H9 (cell line): Measurements from ENCODE around the gene TM9SF2. TPM values are rescaled to one million over a fixed set of nuclear protein-coding genes. Genes with fewer than 3 reads are reported as not detected.

Experiments used
- DNase-seq: peaks from one replicate; pipeline ENCODE4 v3.0.0-alpha.2; 2017
- H2AFZ ChIP-seq: one replicate; pipeline ENCODE4 v1.6.1; 2013; ENCODE audit warnings: mild to moderate bottlenecking, low read length, control low read depth, moderate library complexity
- H2AK5ac ChIP-seq: 2 replicates; pipeline ENCODE4 v1.6.1; 2013; ENCODE audit warnings: low read length, control low read depth, mixed read lengths; ENCODE audit not compliant: insufficient read length
- H2BK120ac ChIP-seq: one replicate; pipeline ENCODE4 v1.6.1; 2013; ENCODE audit warnings: low read depth, mild to moderate bottlenecking, low read length, control low read depth, inconsistent platforms; ENCODE audit not compliant: poor library complexity, severe bottlenecking
- H2BK12ac ChIP-seq: 2 replicates; pipeline ENCODE4 v1.6.1; 2013; ENCODE audit warnings: low read length, control low read depth, mixed read lengths, low read depth; ENCODE audit not compliant: insufficient read length
- H2BK15ac ChIP-seq: 2 replicates; pipeline ENCODE4 v1.6.1; 2013; ENCODE audit warnings: low read depth, low read length, control low read depth
- H2BK20ac ChIP-seq: one replicate; pipeline ENCODE4 v1.6.1; 2013; ENCODE audit warnings: low read depth, mild to moderate bottlenecking, low read length, control low read depth, inconsistent platforms; ENCODE audit not compliant: poor library complexity, severe bottlenecking
- H2BK5ac ChIP-seq: 2 replicates; pipeline ENCODE4 v1.6.1; 2013; ENCODE audit warnings: low read length, control low read depth, mixed read lengths; ENCODE audit not compliant: insufficient read length
- H3K14ac ChIP-seq: 2 replicates; pipeline ENCODE4 v1.6.1; 2013; ENCODE audit warnings: low read length, control low read depth; ENCODE audit not compliant: insufficient read depth
- H3K18ac ChIP-seq: 2 replicates; pipeline ENCODE4 v1.6.1; 2013; ENCODE audit warnings: low read depth, mild to moderate bottlenecking, mixed read lengths, low read length, control low read depth; ENCODE audit not compliant: insufficient read length
- H3K23ac ChIP-seq: 2 replicates; pipeline ENCODE4 v1.6.1; 2013; ENCODE audit warnings: low read length, control low read depth, mixed read lengths, low read depth; ENCODE audit not compliant: insufficient read length
- H3K23me2 ChIP-seq: 2 replicates; pipeline ENCODE4 v1.6.1; 2013; ENCODE audit warnings: low read depth, mild to moderate bottlenecking, mixed read lengths, low read length, control low read depth; ENCODE audit not compliant: insufficient read length, poor library complexity, severe bottlenecking
- H3K27ac ChIP-seq: 2 replicates; pipeline ENCODE4 v1.5.1; 2013; ENCODE audit warnings: low read length, control low read depth, mixed read lengths, low read depth; ENCODE audit not compliant: insufficient read length
- H3K27me3 ChIP-seq: 2 replicates; pipeline ENCODE4 v1.6.1; 2013; ENCODE audit warnings: low read length, control low read depth, inconsistent platforms; ENCODE audit not compliant: insufficient read depth
- H3K4ac ChIP-seq: 2 replicates; pipeline ENCODE4 v1.6.1; 2013; ENCODE audit warnings: low read depth, mild to moderate bottlenecking, control low read depth, inconsistent platforms, low read length, moderate library complexity
- H3K4me1 ChIP-seq: 2 replicates; pipeline ENCODE4 v1.6.1; 2013; ENCODE audit warnings: low read length, control low read depth, inconsistent platforms; ENCODE audit not compliant: insufficient read depth
- H3K4me2 ChIP-seq: 2 replicates; pipeline ENCODE4 v1.6.1; 2013; ENCODE audit warnings: low read length, control low read depth, mixed read lengths; ENCODE audit not compliant: insufficient read length, insufficient read depth
- H3K56ac ChIP-seq: 2 replicates; pipeline ENCODE4 v1.6.1; 2013; ENCODE audit warnings: low read depth, mild to moderate bottlenecking, mixed read lengths, low read length, control low read depth; ENCODE audit not compliant: insufficient read length
- H3K79me1 ChIP-seq: 2 replicates; pipeline ENCODE4 v1.6.1; 2013; ENCODE audit warnings: low read depth, mild to moderate bottlenecking, moderate library complexity, low read length, control low read depth, inconsistent platforms; ENCODE audit not compliant: insufficient read depth, poor library complexity, severe bottlenecking
- H3K79me2 ChIP-seq: 2 replicates; pipeline ENCODE4 v1.6.1; 2013; ENCODE audit warnings: low read length, control low read depth, inconsistent platforms; ENCODE audit not compliant: insufficient read depth
- H3K9ac ChIP-seq: 2 replicates; pipeline ENCODE4 v1.6.1; 2013; ENCODE audit warnings: low read length, control low read depth, mixed read lengths; ENCODE audit not compliant: insufficient read length; ENCODE audit errors: extremely low read depth
- H3K9me3 ChIP-seq: one replicate; pipeline ENCODE4 v1.6.1; 2013; ENCODE audit warnings: low read depth, low read length, inconsistent platforms; ENCODE audit not compliant: control insufficient read depth
- H3T11ph ChIP-seq: one replicate; pipeline ENCODE4 v1.6.1; 2013; ENCODE audit warnings: mild to moderate bottlenecking, low read length, control low read depth, inconsistent platforms
- H4K20me1 ChIP-seq: one replicate; pipeline ENCODE4 v1.6.1; 2013; ENCODE audit not compliant: control insufficient read depth, insufficient read length, insufficient read depth
- H4K5ac ChIP-seq: 2 replicates; pipeline ENCODE4 v1.6.1; 2013; ENCODE audit warnings: low read depth, mild to moderate bottlenecking, mixed read lengths, low read length, control low read depth; ENCODE audit not compliant: insufficient read length
- H4K8ac ChIP-seq: replicated peaks from 2 replicates; pipeline ENCODE4 v1.6.1; 2013; ENCODE audit warnings: low read length, control low read depth, mixed read lengths, low read depth; ENCODE audit not compliant: insufficient read length
- H4K91ac ChIP-seq: 2 replicates; pipeline ENCODE4 v1.6.1; 2013; ENCODE audit warnings: low read depth, mild to moderate bottlenecking, moderate library complexity, mixed read lengths, low read length, control low read depth; ENCODE audit not compliant: insufficient read length
- H3K27ac Mint-ChIP-seq, 3 experiments: 2 replicates in 2 of 3; 3 replicates in 1 of 3; pipeline ENCODE4 v1.8.0; 2020 to 2021; ENCODE audit warnings: mixed read lengths in 3 of 3, mild to moderate bottlenecking in 1 of 3, moderate library complexity in 1 of 3
- H3K27me3 Mint-ChIP-seq: 2 replicates; pipeline ENCODE4 v1.8.0; 2021; ENCODE audit warnings: low read depth, mild to moderate bottlenecking, moderate library complexity, mixed read lengths
- H3K36me3 Mint-ChIP-seq, 3 experiments: 2 replicates in 2 of 3; 3 replicates in 1 of 3; pipeline ENCODE4 v1.8.0; 2020 to 2021; ENCODE audit warnings: low read depth in 3 of 3, mixed read lengths in 3 of 3; ENCODE audit not compliant: insufficient read depth in 1 of 3
- H3K4me1 Mint-ChIP-seq, 2 experiments: 2 replicates each; pipeline ENCODE4 v1.8.0; 2020; ENCODE audit warnings: mixed read lengths in 2 of 2
- H3K4me3 Mint-ChIP-seq, 2 experiments: 2 replicates in 1 of 2; 3 replicates in 1 of 2; pipeline ENCODE4 v1.8.0; 2020 to 2021; ENCODE audit warnings: mild to moderate bottlenecking in 2 of 2, mixed read lengths in 2 of 2, moderate library complexity in 1 of 2
- H3K9me3 Mint-ChIP-seq, 2 experiments: 2 replicates in 1 of 2; 3 replicates in 1 of 2; pipeline ENCODE4 v1.8.0; 2020; ENCODE audit warnings: mild to moderate bottlenecking in 2 of 2, mixed read lengths in 2 of 2, moderate library complexity in 1 of 2
- CTCF ChIP-seq: fragments of 200-600 bp; sonication (generic); conservative IDR thresholded peaks from 3 replicates; pipeline ENCODE4 v1.8.0; 2021; ENCODE audit warnings: antibody characterized with exemption, mild to moderate bottlenecking
- WGBS: extraction: QIAGEN DNeasy Blood & Tissue Kit; methylation state at CpG from one replicate; pipeline ENCODE4 v1.1.7; 2013; ENCODE audit warnings: missing lambda C conversion rate, low lambda C conversion rate, mixed read lengths; ENCODE audit not compliant: insufficient read length; ENCODE audit errors: extremely low coverage; 5-methylcytosine and 5-hydroxymethylcytosine counted together
- total RNA-seq: library from RNA; stranded (reverse); gene quantifications from 2 replicates; pipeline ENCODE4 v1.2.1, GENCODE V29; 2021

TM9SF2 gene
- total RNA-seq, 1 experiment from 2014 or later: 86.1 TPM

- Histone ChIP-seq H4K20me1 (no peaks in the 10 kb centered on the region), H3K56ac (no peak overlapping the region), H4K5ac (no peak overlapping the region), H3K23ac (no peak overlapping the region), H3K4me1 (no peaks in the 10 kb centered on the region), H3K14ac (no peak overlapping the region), H2BK15ac (no peak overlapping the region), H2BK12ac (no peak overlapping the region), H3K79me1 (peaks cover 5% of the 10 kb centered on the region), H3K23me2 (no peaks in the 10 kb centered on the region), H2BK5ac (no peak overlapping the region), H2BK20ac (no peak overlapping the region), H3K79me2 (peaks cover 28% of the 10 kb centered on the region; the same call in 1 of the 2 replicates), H4K91ac (no peak overlapping the region), H3K27ac (no peak overlapping the region), H4K8ac (no peak overlapping the region), H2AFZ (no peak overlapping the region), H2AK5ac (no peak overlapping the region), H3K9me3 (no peaks in the 10 kb centered on the region), H3K9ac (no peak overlapping the region), H3K27me3 (no peaks in the 10 kb centered on the region), H3K18ac (no peak overlapping the region), H2BK120ac (no peak overlapping the region), H3K4me2 (no peak overlapping the region), H3T11ph (no peak overlapping the region), H3K4ac (no peak overlapping the region)
- Mint-ChIP-seq H3K9me3 (peaks cover 2 to 6% of the 10 kb centered on the region in 2 experiments; a peak in 4 of 5 replicates), H3K36me3 (peaks cover 10 to 19% (median 15%) of the 10 kb centered on the region in 3 experiments), H3K4me1 (no peaks in the 10 kb centered on the region; a peak in 1 of 4 replicates), H3K4me3 (no peak overlapping the region), H3K27ac (0 out of 7 replicates have a peak overlapping the region, but pooled peaks of 1 of the 3 experiments have one; percentile 19), H3K27me3 (no peaks in the 10 kb centered on the region)
- DNase-seq: no peak
- TF ChIP-seq CTCF: no peak
- no CpG with 5 or more reads among the region's 4 CpGs for WGBS
These were observed 13.5 kb downstream of the TM9SF2 start for GRCh38 chr13:99514801-99515200.
